Measurements from ENCODE around the gene GSK3B.

Gene GSK3B

GRCh38 chr3:119835556-119835955, 258.7 kb downstream of the GSK3B start:
- DNase-seq (ENCODE audit: low spot score): no peak
- TF ChIP-seq CTCF (IDR thresholded peaks at IDR 0.05; ENCODE audit: extremely low read depth, missing control alignments): no peak

- DNase-seq (ENCODE audit: low spot score): no peak
- TF ChIP-seq CTCF (IDR thresholded peaks at IDR 0.05; ENCODE audit: extremely low read depth, missing control alignments): no peak
Measured at GRCh38 chr3:119834754-119835370, 259.4 kb downstream of the GSK3B start.

GRCh38 chr3:119831941-119832371, 262.3 kb downstream of the GSK3B start:
- no peak for TF ChIP-seq CTCF (IDR thresholded peaks at IDR 0.05; ENCODE audit: extremely low read depth, missing control alignments)
- DNase-seq (ENCODE audit: low spot score): no peak

- DNase-seq (ENCODE audit: low spot score): no peak
Measured at GRCh38 chr3:119831022-119831421, 263.2 kb downstream of the GSK3B start.

GRCh38 chr3:119829420-119829819, 264.8 kb downstream of the GSK3B start:
- DNase-seq (ENCODE audit: low spot score): no peak
- no peak for TF ChIP-seq CTCF (IDR thresholded peaks at IDR 0.05; ENCODE audit: extremely low read depth, missing control alignments)

More at GRCh38 chr3:119831022-119831421, 263.2 kb downstream of the GSK3B start:
- TF ChIP-seq CTCF (IDR thresholded peaks at IDR 0.05; ENCODE audit: extremely low read depth, missing control alignments): no peak

GRCh38 chr3:119826711-119827608, 267.3 kb downstream of the GSK3B start:
- no peak for TF ChIP-seq CTCF (IDR thresholded peaks at IDR 0.05; ENCODE audit: extremely low read depth, missing control alignments)
- no peak for DNase-seq (ENCODE audit: low spot score)

- DNase-seq (ENCODE audit: low spot score): no peak
- TF ChIP-seq CTCF (IDR thresholded peaks at IDR 0.05; ENCODE audit: extremely low read depth, missing control alignments): no peak
Measured at GRCh38 chr3:119825820-119826219, 268.4 kb downstream of the GSK3B start.

Data from GM20000 (cell line).